ENCODE measurements around the gene CNKSR1. TPM values are rescaled to one million over a fixed set of nuclear protein-coding genes. Genes with fewer than 3 reads are reported as not detected.

CNKSR1 gene
- polyA plus RNA-seq, 4 donors, result 16.1 to 85.0 (median 47.9) TPM

DNA sequence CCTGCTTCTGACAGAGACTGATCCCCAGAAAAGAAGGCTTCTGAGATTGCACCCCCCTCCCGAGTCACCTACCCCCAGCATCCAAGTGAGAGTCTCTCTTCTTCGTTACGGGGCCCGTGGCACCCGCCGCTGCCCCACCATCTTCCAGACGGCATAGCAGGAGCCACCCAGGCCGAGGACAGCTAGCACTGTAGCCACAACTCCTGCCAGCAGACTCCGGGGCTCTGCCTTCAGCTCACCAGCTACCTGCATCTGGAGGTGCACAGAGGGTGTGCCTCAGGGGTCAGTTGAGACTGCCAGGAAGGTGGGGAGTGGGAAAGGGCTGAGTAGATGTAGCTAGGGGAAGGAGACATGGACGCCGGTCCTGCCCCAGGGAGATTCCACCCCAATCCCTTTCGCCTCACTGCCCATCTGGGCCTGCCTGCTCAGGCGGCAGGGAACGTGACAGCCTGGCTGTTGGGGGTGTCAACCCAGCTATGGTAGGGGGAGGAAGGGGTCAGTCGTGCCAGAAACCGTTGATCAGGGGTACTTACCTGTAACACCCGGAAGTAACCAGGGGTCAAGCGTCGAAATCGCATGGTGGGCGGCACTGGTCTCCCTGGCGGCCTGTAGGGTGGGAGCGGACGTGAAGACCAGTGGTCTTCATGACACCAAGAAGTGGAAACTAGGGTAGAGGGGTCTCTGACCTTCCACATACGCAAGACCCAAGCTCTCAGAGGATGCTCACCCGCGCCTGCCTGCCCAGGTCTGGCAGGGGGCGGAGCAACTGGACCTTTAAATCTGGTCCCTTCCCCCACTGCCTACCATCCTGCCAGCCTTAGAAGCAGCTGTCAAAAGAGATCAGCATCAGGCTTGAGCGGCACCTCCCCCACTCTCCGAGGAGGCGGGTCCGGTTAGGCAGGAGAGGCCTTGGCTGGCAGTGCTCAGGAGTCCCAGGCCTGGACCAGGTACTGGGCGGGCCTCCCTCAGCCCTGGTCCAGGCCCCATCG, 5.9 kb upstream of the CNKSR1 start, which contains the start of gene ZNF593OS:
ZNF593OS (minus strand) TSS at position 749 of the 989 bp plus-strand sequence; CDS start at position 578, 171 bp downstream.
- Histone ChIP-seq H3K27me3 (ENCODE audit: control insufficient read depth in 3 of 3, insufficient read depth in 3 of 3, low read length in 3 of 3) (no peaks in the 10 kb centered on the region), H3K4me1 (ENCODE audit: control insufficient read depth in 3 of 3, insufficient read depth in 2 of 3, low read depth in 1 of 3, low read length in 2 of 3) (peaks cover 0 to 22% (median 0%) of the 10 kb centered on the region in 3 donors), H3K27ac (ENCODE audit: low read depth in 1 of 3, low read length in 2 of 3) (peak within 1 kb of the TSS in 1 of 3 donors; percentile 74), H3K36me3 (ENCODE audit: control insufficient read depth in 3 of 3, insufficient read depth in 2 of 3, low read depth in 1 of 3, low read length in 3 of 3) (peaks cover 0 to 15% (median 0%) of the 10 kb centered on the region in 3 donors), H3K9me3 (ENCODE audit: control insufficient read depth in 2 of 2, insufficient read depth in 1 of 2, low read depth in 1 of 2, low read length in 1 of 2) (no peaks in the 10 kb centered on the region), H3K4me3 (ENCODE audit: low read depth in 1 of 3, low read length in 3 of 3) (peak within 1 kb of the TSS in 2 of 3 donors; percentile 64)
- FAIRE-seq, result no peak
- no peak for DNase-seq
- 94 to 96% (median 94%) methylated on average over 33 to 34 of the region's 34 CpGs for WGBS, 3 donors

DNA sequence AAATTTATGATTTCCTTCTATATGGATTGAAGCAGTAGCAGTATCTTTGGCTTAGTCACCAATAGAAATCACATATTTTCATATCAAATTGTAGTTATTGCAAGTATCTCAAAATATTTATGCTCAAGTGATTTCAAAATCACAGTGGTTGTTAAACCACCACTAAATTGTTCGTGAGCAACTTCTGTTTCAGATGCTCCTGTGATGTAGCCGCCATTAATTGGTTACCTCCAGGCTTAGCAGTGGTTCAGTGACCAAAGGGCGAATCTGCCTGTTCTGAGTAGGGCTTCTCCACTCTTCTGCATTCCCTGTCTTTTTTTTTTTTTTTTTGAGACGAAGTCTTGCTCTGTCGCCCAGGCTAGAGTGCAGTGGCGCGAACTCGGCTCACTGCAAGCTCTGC, 1.9 kb upstream of the CNKSR1 start:
- Histone ChIP-seq H3K4me1 (ENCODE audit: control insufficient read depth in 3 of 3, insufficient read depth in 2 of 3, low read depth in 1 of 3, low read length in 2 of 3) (peaks cover 0 to 24% (median 0%) of the 10 kb centered on the region in 3 donors), H3K27me3 (ENCODE audit: control insufficient read depth in 3 of 3, insufficient read depth in 3 of 3, low read length in 3 of 3) (no peaks in the 10 kb centered on the region), H3K27ac (ENCODE audit: low read depth in 1 of 3, low read length in 2 of 3) (no peak overlapping the region), H3K9me3 (ENCODE audit: control insufficient read depth in 2 of 2, insufficient read depth in 1 of 2, low read depth in 1 of 2, low read length in 1 of 2) (no peaks in the 10 kb centered on the region), H3K36me3 (ENCODE audit: control insufficient read depth in 3 of 3, insufficient read depth in 2 of 3, low read depth in 1 of 3, low read length in 3 of 3) (peaks cover 0 to 23% (median 0%) of the 10 kb centered on the region in 3 donors), H3K4me3 (ENCODE audit: low read depth in 1 of 3, low read length in 3 of 3) (no peak overlapping the region)
- DNase-seq, result no peak
- 89 to 95% (median 93%) methylated on average over 8 of the region's 8 CpGs for WGBS, 3 donors
- no peak for FAIRE-seq

- H3K27me3 ChIP-seq (ENCODE audit: control insufficient read depth in 3 of 3, insufficient read depth in 3 of 3, low read length in 3 of 3), result no peaks in the 10 kb centered on the region
- FAIRE-seq (no peak), DNase-seq (no peak)
- no peak overlapping the region for H3K4me3 ChIP-seq (ENCODE audit: low read depth in 1 of 3, low read length in 3 of 3)
- 81 to 89% (median 84%) methylated on average over 4 of the region's 4 CpGs for WGBS, 3 donors
- peaks cover 0 to 49% (median 8%) of the 10 kb centered on the region in 3 donors for H3K36me3 ChIP-seq (ENCODE audit: control insufficient read depth in 3 of 3, insufficient read depth in 2 of 3, low read depth in 1 of 3, low read length in 3 of 3)
- H3K9me3 ChIP-seq (ENCODE audit: control insufficient read depth in 2 of 2, insufficient read depth in 1 of 2, low read depth in 1 of 2, low read length in 1 of 2), result no peaks in the 10 kb centered on the region
- H3K4me1 ChIP-seq (ENCODE audit: control insufficient read depth in 3 of 3, insufficient read depth in 2 of 3, low read depth in 1 of 3, low read length in 2 of 3), result peaks cover 0 to 14% (median 0%) of the 10 kb centered on the region in 3 donors
- H3K27ac ChIP-seq (ENCODE audit: low read depth in 1 of 3, low read length in 2 of 3), result no peak overlapping the region
Measured at GRCh38 chr1:26180010-26180506, 2.8 kb downstream of the CNKSR1 start.

GRCh38 chr1:26181586-26182382, 4.5 kb downstream of the CNKSR1 start:
- WGBS, 3 donors, result 73 to 88% (median 77%) methylated on average over 9 of the region's 9 CpGs
- Histone ChIP-seq H3K9me3 (ENCODE audit: control insufficient read depth in 2 of 2, insufficient read depth in 1 of 2, low read depth in 1 of 2, low read length in 1 of 2) (no peaks in the 10 kb centered on the region), H3K27ac (ENCODE audit: low read depth in 1 of 3, low read length in 2 of 3) (no peak overlapping the region), H3K4me1 (ENCODE audit: control insufficient read depth in 3 of 3, insufficient read depth in 2 of 3, low read depth in 1 of 3, low read length in 2 of 3) (peaks cover 0 to 13% (median 0%) of the 10 kb centered on the region in 3 donors), H3K36me3 (ENCODE audit: control insufficient read depth in 3 of 3, insufficient read depth in 2 of 3, low read depth in 1 of 3, low read length in 3 of 3) (peaks cover 0 to 65% (median 12%) of the 10 kb centered on the region in 3 donors), H3K4me3 (ENCODE audit: low read depth in 1 of 3, low read length in 3 of 3) (no peak overlapping the region), H3K27me3 (ENCODE audit: control insufficient read depth in 3 of 3, insufficient read depth in 3 of 3, low read length in 3 of 3) (no peaks in the 10 kb centered on the region)
- DNase-seq, result no peak
- no peak for FAIRE-seq

DNA sequence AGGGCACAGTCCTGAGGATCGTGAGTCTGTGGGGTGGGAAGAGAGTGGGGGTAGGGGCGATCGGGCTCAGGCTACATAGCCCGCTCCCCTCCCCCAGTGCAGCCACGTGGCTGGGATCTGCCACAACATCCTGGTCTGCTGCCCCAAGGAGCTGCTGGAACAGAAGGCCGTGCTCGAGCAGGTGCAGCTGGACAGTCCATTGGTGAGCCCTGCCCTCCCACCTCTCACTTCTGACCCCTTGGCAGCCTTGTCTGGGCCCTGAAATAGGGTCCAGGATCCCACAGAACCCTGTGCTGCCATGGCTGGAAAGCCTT, 5.0 kb downstream of the CNKSR1 start:
- Histone ChIP-seq H3K4me3 (ENCODE audit: low read depth in 1 of 3, low read length in 3 of 3) (no peak overlapping the region), H3K9me3 (ENCODE audit: control insufficient read depth in 2 of 2, insufficient read depth in 1 of 2, low read depth in 1 of 2, low read length in 1 of 2) (no peaks in the 10 kb centered on the region), H3K4me1 (ENCODE audit: control insufficient read depth in 3 of 3, insufficient read depth in 2 of 3, low read depth in 1 of 3, low read length in 2 of 3) (peaks cover 0 to 9% (median 0%) of the 10 kb centered on the region in 3 donors), H3K27me3 (ENCODE audit: control insufficient read depth in 3 of 3, insufficient read depth in 3 of 3, low read length in 3 of 3) (no peaks in the 10 kb centered on the region), H3K27ac (ENCODE audit: low read depth in 1 of 3, low read length in 2 of 3) (no peak overlapping the region), H3K36me3 (ENCODE audit: control insufficient read depth in 3 of 3, insufficient read depth in 2 of 3, low read depth in 1 of 3, low read length in 3 of 3) (peaks cover 0 to 71% (median 14%) of the 10 kb centered on the region in 3 donors)
- DNase-seq (no peak), FAIRE-seq (no peak)
- WGBS, 3 donors, result 77 to 90% (median 84%) methylated on average over 2 to 7 of the region's 7 CpGs

DNA sequence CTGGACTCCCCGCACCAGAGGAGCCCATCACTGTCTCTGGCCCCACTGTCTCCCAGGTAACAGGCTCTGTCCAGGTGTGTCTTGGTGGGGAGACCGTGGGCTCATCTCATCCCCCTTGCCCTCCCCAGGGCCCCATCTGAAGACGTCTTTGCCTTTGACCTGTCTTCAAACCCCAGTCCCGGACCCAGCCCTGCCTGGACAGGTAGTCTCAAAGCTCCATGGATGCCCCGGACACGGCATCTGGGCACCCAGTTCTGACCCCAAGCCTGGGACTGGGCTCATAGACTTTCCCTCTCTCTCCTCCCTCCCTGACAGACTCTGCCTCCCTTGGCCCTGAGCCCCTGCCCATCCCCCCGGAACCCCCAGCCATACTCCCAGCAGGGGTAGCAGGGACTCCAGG, 6.8 kb downstream of the CNKSR1 start:
- Histone ChIP-seq H3K27ac (ENCODE audit: low read depth in 1 of 3, low read length in 2 of 3) (no peak overlapping the region), H3K4me3 (ENCODE audit: low read depth in 1 of 3, low read length in 3 of 3) (no peak overlapping the region), H3K4me1 (ENCODE audit: control insufficient read depth in 3 of 3, insufficient read depth in 2 of 3, low read depth in 1 of 3, low read length in 2 of 3) (peaks cover 0 to 1% (median 0%) of the 10 kb centered on the region in 3 donors), H3K27me3 (ENCODE audit: control insufficient read depth in 3 of 3, insufficient read depth in 3 of 3, low read length in 3 of 3) (no peaks in the 10 kb centered on the region), H3K36me3 (ENCODE audit: control insufficient read depth in 3 of 3, insufficient read depth in 2 of 3, low read depth in 1 of 3, low read length in 3 of 3) (peaks cover 2 to 88% (median 16%) of the 10 kb centered on the region in 3 donors), H3K9me3 (ENCODE audit: control insufficient read depth in 2 of 2, insufficient read depth in 1 of 2, low read depth in 1 of 2, low read length in 1 of 2) (no peaks in the 10 kb centered on the region)
- 89 to 92% (median 89%) methylated on average over 6 to 7 of the region's 7 CpGs for WGBS, 3 donors
- FAIRE-seq (no peak), DNase-seq (no peak)

DNA sequence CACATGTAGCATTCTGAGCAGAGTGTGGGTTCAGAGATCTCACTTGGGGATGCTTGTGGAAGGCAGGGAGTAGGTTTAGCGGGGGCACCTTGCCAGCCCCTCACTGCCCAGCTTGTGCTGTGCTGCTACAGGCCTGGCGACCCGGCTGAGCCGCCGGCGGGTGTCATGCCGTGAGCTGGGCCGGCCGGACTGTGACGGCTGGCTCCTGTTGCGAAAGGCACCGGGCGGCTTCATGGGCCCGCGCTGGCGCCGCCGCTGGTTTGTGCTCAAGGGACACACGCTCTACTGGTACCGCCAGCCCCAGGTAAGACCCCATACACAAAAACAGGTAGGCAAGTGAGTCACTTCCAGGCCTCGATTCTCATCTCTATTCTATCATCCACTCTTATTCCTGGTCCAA, 7.6 kb downstream of the CNKSR1 start:
- FAIRE-seq, result no peak

DNA sequence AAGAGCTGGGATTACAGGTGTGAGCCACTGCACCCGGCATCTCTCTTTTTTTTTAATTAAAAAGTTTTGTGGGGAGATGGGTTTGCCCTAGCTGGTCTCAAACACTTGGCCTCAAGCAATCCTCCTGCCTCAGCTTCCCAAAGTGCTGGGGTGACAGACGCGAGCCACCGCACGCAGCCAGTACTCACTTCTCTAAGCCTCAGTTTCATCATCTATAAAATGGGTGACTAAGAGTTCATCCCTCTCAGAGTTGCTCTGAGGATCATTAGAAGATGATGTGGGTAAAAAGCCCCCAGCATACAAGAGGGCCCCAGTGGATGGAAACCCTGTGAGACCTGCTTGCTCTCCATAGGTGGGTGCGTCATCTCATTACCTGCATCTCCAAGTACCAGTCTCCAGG, 10.6 kb downstream of the CNKSR1 start:
- H3K27me3 ChIP-seq (ENCODE audit: control insufficient read depth in 3 of 3, insufficient read depth in 3 of 3, low read length in 3 of 3), result no peaks in the 10 kb centered on the region
- FAIRE-seq, result no peak
- DNase-seq, result no peak
- H3K9me3 ChIP-seq (ENCODE audit: control insufficient read depth in 2 of 2, insufficient read depth in 1 of 2, low read depth in 1 of 2, low read length in 1 of 2), result no peaks in the 10 kb centered on the region
- no peak overlapping the region for H3K27ac ChIP-seq (ENCODE audit: low read depth in 1 of 3, low read length in 2 of 3)
- WGBS, 3 donors, result 98% methylated on average over 6 of the region's 6 CpGs
- peaks cover 2 to 68% (median 14%) of the 10 kb centered on the region in 3 donors for H3K36me3 ChIP-seq (ENCODE audit: control insufficient read depth in 3 of 3, insufficient read depth in 2 of 3, low read depth in 1 of 3, low read length in 3 of 3)
- H3K4me1 ChIP-seq (ENCODE audit: control insufficient read depth in 3 of 3, insufficient read depth in 2 of 3, low read depth in 1 of 3, low read length in 2 of 3), result no peaks in the 10 kb centered on the region
- no peak overlapping the region for H3K4me3 ChIP-seq (ENCODE audit: low read depth in 1 of 3, low read length in 3 of 3)

More for the DNA sequence above, 7.6 kb downstream of the CNKSR1 start:
- no peaks in the 10 kb centered on the region for H3K27me3 ChIP-seq (ENCODE audit: control insufficient read depth in 3 of 3, insufficient read depth in 3 of 3, low read length in 3 of 3)
- 95 to 97% (median 97%) methylated on average over 21 of the region's 21 CpGs for WGBS, 3 donors
- no peak overlapping the region for H3K27ac ChIP-seq (ENCODE audit: low read depth in 1 of 3, low read length in 2 of 3)
- H3K9me3 ChIP-seq (ENCODE audit: control insufficient read depth in 2 of 2, insufficient read depth in 1 of 2, low read depth in 1 of 2, low read length in 1 of 2), result no peaks in the 10 kb centered on the region
- no peak for DNase-seq
- H3K4me3 ChIP-seq (ENCODE audit: low read depth in 1 of 3, low read length in 3 of 3), result no peak overlapping the region
- H3K4me1 ChIP-seq (ENCODE audit: control insufficient read depth in 3 of 3, insufficient read depth in 2 of 3, low read depth in 1 of 3, low read length in 2 of 3), result no peaks in the 10 kb centered on the region
- H3K36me3 ChIP-seq (ENCODE audit: control insufficient read depth in 3 of 3, insufficient read depth in 2 of 3, low read depth in 1 of 3, low read length in 3 of 3), result peaks cover 2 to 93% (median 16%) of the 10 kb centered on the region in 3 donors

Data from small intestine (tissue), 7 donors.